HG02970 (cell line): ENCODE results near the gene KRT78.

Source experiments
- ATAC-seq: cut with Tn5 transposase; IDR thresholded peaks from one replicate; pipeline ENCODE4 v1.9.1; 2021; ENCODE audit warnings: mild to moderate bottlenecking, moderate library complexity, moderate number of reproducible peaks; ENCODE audit not compliant: unreplicated experiment, low FRiP score

KRT78 gene

DNA sequence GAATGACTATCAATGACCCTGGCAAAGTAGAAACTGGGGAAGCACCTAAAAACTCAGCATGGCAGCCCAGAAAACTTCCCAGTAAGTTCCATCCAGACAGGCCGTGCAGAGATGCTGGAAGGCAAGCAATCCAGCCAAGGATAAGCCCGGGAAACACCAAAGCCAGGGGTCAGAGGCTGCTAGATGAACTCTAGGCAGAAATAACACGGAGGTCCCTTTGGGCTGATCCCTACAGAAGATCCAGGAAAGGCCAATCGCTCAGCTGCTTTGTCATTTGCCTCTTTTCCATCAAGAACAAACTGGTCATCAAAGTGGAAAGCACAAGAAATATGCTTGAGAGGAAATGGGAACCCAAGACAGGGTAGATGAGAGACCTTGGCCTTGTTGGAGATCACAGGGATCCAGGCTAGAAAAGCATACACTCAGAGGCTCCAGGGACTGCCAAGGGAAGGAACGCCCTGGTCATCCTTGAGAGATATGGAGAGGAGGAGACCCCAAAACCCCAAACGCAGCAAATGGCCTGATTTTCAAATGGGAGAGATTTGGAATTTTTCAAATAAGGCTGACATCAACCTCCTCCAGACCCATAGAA is 21.2 kb downstream of the KRT78 start:
- no peak for ATAC-seq

DNA sequence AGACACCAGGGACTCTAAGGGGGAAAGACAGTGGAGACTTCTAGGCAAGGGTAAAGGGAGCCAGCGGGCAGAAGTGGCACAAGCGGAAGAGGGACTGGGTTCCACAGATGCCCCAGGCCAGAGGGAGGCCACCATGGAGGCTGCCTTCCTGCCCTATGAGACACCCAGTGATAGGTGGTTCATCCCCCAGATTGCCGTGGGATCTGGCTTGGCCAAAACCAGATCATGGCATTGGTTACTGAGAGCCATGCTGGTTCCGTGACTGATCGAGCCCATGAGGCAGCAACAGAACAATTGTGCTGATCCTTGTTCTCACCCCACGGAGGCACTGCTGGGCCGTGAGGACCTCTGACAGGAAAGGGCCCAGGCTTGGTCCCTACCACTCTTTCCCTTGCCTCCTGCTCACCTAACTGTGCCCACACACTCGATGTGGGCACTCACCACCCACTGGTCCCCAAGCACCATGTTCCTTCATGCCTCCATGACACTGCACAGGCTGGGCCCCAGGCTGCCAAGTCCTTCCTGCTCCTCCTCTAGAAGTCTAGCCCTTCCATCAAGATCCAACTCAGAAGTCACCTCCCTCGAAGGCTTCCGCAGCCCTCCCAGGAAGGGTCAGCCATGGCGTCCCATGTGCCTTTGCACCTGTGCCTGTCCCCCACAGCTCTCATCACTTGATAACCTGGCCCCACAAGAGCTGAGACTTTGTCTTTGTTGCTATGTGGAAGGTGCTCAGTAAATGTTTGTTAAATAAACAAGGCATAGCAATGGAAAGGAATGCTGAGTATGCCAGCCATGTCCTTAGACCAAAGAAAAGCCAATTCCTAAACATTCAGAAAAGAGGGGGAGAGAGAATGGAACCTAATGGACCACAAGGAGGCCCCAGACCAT is 21.9 kb downstream of the KRT78 start:
- ATAC-seq, result no peak

DNA sequence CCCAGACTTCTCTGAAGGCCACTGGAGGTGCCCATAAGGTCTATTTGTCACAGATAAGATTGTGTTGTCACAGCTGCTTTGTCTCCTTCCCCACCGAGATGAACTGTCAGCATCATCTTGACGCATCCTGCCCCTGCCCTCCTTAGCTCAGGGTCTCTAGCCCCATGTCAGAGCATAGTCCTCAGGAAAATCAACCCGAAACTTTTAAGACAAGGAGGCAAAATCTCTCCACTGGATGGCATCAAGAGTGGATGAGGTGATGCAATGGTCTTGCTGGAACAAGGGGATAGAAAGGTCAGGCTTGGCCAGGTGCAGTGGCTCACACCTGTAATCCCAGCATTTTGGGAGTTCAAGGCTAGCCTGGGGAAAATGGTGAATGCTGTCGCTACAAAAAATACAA is 22.8 kb downstream of the KRT78 start:
- ATAC-seq, result no peak

DNA sequence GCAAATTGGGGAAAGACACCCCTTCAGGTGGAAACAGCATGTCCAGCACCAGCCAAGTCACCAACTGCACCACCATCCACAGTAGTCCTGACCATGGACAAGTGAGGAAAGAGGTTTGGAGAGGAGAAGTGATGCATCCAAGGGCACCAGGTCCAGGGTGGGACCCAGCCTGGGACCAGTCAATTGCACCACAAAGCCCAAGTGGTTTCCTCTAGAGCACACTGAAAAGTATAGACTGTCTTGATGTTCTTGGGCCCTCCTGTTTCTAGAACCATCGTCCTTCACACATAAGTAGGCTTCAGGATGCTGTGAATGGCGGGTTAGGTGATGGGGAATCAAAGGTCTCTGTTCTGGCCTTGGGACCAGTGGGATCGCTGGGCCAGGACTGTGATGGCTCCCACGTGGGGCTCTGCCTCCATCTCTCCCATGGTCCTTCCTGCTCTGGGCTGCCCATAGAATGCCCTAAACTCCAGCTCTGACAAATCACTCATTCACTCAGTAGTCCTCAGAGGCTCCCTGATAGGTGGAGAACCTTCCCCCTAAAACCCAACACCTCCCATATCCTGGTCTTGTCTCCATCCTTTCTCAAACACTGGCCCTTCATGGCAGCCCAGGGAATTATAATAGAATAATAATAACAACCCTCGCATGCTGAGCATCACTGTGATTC is 23.9 kb downstream of the KRT78 start:
- ATAC-seq, result no peak

DNA sequence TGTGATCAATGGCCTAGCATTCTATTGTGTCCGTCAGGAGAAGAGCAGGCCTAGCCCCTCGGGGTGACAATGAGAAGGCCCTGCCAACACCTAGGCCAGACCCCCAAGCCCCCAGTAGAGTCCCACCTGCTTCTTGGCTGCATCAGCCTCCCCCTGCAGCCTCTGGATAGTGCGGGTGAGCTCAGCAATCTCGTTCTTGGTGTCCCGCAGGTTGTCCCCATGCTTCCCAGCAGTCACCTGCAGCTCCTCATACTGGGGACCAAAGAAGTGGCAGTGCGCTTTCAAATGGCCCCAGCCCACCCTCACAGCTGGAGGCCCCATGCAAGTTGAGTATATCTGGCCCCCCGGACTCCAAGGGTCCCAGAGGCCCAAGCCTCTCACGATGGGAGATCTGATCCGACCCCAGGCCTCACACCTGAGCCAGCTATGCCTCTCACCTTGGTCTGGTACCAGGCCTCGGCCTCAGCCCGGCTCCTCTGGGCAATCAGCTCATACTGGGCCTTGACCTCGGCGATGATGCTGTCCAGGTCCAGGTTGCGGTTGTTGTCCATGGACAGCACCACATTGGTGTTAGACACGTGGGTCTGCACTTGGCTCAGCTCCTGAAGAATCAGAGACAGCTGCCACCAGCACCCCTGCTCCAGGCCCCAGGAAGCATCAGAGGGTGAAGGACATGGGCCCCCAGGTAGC is 24.9 kb downstream of the KRT78 start:
- no peak for ATAC-seq

DNA sequence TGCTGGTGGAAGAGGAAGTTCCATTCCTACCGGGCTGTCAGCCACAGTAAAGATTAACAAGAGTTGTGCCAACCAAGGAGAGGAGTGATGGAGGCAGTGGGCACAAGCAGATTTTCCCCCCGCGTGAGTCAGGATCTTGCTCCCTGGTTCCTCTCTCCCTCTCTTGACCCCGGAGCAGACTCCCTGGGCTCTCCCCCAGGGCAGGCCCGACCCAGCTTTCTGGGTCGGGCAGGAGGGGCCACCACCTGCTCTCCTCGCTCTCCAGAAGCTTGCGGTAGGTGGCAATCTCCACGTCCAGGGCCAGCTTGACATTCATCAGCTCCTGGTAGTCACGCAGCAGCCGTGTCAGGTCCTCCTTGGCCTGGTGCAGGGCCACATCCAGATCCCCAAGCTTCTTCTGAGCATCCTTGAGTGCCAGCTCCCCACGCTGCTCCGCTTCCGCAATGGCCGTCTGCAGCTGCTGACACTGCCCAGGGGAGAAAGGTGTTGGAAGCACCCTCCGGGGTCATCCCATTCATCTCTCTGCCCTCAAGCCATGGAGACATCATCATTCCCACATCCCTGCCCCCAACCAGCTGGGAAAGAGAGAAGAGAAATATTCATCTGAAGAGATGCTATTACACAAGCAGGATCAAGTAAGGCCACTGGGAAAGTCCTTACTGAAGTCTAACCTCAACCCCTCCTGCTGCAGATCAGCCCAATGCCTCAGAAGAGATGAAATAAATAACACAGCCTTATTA is 25.9 kb downstream of the KRT78 start:
- ATAC-seq, result no peak

DNA sequence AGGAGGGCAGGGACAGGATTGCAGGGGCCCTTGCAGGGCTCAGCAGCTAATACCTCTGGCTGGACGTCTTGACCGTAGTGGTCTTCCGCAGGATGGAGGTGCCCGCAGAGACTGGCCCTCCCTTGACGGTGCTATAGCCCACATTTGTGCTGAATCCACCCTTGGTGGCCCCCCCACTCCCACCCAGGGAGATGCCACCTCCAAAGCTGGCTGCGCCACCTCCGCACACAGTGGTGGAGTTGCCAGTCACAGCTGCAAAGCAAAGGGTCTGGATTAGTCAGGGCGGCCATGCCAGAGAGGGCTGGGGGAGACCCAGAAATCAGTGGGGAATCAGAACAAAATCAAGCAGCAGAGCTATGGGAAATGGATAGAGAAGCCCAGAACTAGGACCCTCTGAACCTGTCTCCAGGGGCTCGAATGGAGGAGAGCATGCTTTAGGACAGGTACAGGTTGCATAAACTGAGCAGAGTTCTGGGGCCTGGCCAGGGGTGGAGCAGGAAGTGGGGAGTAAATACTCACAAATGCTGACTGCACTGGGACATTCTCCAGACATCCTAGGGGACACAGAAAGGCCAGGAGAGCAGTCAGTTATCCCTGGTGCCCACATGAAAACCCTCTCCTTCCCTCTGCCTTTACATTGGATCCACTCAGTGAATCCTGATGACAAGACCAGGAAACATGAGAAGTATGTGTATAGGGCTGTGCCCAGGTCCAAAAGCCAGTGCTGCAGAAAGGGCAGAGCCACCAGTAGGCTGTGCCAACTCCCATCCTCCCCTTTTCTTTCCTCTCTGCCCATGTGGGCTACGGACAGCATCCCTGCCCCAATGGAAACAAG is 26.8 kb downstream of the KRT78 start:
- no peak for ATAC-seq

DNA sequence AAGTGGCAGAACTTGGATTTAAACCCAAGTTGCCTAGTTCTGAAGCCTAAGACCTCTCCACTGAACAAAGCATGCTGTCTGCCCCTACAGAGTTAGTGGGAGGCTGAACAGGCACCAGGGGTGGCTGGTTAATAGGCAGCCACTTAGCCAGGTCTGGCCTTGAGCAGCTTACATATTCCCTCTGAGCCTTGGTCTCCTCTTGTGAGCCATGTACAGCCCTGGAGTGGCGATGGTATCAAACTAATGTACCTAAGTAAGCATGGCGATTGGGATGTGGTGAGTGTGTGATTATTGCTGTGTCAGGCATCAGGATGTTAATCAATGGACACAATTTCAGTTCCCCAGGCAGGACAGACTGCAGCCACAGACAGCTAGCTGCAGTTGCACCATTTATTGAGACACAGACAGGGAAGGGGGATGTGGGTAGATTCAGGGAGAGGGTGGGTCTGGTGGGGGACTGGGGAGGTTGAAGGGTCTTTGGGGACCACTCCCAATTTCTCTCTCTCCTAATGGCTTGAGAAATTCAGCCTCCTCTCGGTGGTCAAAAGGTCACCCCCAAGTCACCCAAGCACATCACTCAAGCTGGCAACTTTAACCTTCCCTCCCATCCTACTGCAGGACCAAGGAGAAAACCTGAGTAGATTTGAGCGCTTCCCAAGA is 27.6 kb downstream of the KRT78 start:
- ATAC-seq, result no peak

DNA sequence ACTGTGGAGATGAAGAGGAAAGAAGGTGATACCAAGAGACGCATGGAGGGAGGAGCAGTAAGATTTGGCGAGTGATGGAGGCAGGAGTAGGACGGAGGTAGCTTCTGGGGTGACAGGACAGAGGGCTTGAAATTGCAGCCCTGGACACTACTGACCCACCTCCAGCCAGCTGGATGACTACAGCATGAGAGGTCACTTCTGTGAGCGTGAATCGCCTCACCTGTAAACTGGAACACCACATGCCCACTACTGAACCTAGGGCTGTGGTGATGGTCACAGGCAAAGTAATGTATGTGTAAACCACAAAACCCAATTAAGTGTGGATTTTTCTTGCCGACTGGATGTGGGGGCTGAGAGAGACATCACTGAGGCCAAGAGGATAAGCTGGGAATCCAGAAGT is 28.3 kb downstream of the KRT78 start:
- ATAC-seq, result no peak

DNA sequence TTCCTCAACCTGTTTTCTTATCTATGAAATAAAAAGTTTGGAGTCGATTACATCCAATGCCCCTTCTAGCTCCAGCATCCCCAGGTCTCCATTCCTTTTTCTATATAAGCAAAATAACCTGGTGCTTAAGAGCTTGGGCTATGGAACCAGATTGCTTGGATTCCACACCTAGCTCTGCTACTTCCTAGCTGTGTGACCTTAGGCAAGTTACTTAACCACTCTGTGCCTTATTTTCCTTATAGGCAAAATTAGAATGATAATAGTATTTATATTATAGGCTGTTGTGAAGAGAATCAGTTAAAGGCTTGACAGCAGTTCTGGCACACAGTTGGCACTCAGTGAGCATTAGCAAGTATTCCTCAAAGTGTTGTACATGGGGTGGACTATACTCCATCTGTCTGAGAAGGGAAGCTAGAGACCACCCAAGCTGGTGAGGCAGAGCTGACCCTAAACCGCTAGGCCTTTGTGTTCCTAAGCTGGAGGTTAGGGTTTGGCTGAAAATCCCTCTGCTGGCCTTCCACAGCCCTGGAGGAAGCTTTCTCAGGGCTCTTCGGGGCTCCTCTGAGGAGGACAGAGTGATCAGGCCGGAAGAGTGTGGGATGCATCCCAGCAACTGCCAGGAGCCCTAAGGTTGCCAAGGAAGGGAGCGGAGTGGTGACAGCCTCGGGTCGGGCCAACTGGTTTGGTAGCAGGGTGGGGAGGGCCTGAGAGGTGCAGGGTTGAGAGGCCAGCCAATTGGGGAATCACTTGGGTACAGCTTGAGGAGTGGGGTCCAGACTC is 28.9 kb downstream of the KRT78 start:
- no peak for ATAC-seq

DNA sequence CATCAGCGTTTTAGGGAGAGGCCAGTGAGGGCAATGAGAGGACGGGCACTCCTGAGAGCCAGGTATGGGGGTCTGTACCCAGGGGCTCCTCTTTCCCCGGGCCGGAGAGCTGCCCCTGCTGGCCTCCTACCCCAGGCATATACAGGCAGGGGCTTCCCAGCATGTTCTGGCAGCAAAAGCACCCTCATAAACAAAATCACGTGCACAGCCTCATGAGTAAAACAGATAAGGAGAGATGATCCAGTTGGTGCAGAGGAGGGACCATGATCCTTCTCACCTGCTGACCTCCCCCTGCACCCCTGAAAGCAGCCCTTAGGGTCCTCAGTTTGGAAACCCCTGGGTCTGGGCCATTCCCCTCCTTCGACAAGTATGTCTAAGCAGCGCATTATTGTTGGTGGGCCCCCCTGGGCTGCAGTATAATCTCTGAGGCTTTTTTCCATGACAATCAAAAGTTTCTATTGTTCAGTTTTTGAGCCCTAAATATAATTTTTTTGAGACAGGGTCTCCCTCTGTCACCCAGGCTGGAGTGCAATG is 29.8 kb downstream of the KRT78 start:
- ATAC-seq, result no peak

DNA sequence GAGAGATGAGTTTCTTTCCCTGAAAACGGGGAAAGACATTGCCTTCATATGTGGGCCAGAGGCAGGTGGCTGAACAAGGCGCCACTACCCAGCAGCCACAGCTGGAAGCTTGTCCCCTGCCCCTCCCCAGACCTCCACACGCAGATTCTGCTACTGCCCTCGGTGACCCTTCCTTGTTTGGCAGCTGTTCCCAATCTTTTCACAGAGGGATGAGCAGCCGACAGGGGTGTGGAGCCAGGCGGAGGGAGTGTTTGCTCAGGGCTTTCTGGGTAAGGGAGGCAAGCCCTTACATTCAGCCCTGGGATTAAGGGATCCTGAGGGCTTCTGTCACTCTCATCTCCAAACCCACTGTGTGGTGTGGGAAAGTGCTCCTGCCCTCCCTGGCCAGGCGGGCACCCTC is 30.4 kb downstream of the KRT78 start:
- ATAC-seq, result no peak

DNA sequence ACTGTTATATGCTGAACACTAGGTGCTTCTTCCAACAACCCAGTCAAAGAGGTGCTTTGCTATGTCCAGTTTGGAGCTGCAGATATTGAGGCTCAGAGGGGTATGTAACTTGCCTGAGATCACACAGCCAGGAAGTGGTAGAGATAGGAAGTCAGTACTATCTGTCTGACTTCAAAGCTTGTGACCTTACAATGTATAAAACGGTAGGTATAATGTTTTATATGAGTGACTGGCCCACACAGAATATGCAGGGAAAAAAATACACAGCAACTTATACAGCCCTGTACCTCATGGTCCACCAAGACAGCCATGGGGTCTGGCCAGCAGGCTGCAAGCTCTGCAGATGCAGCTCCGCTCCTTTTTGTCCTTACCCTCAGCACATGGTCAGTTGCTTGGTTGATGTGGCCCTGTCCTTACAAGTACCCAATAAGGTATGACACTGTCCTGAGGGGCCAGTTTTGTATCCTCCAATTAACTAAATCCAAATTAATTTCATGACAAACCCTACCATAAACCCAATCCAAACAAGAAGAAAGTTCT is 31.0 kb downstream of the KRT78 start:
- ATAC-seq, result no peak

DNA sequence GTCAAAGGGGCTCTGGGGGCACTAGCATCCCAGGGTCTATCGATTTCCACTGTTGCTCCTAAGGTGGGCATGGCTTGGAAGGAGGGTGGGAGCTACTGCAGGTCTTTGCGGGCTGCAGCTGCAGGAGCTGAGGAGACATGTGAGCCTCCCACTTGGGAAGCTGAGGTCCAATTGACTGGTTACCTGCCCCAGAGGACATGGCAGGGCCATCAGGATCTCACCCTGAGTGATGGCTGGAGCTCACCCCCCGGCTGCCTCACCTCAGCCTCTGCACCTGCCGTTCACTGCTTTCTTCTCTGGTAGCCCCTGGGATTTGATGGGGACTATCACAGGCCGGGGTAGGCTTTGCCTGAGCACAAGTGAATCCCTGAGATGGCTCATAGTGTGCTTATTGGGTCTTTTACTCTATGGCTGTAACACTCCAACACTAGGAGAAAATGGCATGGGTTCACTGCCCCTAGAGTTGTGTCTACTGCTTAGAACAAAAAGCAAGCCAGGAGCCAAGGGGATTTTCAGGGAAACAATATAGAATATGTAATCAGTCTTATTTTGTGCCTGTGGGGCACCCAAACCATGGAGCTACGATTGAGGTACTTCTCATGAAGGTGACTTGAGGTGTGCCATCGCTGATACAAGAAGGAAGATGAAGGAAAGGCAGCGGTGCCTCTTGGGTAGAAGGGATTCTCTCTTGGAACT is 31.6 kb downstream of the KRT78 start:
- ATAC-seq, result no peak

DNA sequence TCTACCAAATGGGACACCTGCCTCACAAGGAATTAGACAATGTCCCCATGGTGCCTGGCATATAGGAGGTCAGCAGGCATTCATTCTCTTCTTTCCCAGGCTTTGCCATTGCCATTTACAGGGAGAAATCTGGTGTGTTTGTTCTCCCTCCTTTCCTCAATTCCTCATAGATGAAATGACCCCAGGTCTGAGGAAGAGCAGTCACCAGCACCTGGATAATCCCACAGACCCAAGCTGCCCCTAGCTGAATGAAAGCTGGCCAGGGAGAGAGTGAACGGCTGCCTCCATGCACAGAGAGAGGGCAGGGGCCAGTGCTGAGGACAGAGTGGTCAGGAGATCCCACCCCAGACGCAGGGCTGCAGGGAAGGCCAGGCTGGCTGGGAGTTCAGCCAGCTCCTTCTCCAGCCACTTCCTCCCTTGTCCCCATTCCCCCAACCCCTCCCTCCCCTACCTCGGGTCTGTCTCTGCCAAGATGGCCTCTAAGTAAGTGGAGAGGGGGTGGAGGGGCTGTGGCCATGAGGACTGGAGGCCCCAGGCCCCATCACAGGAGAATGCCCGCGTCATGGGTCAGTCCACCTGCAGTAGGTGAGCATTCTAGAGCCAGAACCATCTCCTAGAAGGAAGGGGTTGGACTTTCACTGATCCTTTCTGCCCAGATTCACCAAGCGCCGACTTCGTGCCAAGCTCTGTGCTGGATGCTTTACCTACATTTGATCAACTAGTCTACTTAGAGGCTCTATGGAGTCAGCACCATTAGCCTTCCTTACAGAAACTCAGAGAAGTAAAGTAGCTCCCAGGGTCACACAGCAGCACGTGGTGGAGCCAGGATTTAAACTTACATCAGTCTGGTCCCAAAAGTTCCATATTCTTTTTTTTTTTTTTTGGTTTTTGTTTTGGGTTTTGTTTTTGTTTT is 32.9 kb downstream of the KRT78 start:
- no peak for ATAC-seq

DNA sequence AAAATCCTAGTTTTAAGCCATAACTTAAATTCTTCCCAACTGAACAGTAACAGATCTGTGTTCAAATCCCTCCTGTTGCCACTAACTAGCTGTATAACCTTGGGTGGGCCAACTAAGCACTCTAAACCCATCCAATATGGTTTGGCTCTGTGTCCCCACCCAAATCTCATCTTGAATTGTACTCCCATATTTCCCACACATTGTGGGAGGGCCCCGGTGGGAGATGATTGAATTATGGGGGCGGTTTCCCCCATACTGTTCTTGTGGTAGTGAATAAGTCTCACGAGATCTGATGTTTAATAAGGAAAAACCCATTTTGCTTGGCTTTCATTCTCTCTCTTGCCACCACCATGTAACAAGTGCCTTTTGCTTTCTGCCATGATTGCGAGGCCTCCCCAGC is 33.6 kb downstream of the KRT78 start:
- ATAC-seq, result no peak
